Measurements from ENCODE around the gene EMILIN2.

DNA sequence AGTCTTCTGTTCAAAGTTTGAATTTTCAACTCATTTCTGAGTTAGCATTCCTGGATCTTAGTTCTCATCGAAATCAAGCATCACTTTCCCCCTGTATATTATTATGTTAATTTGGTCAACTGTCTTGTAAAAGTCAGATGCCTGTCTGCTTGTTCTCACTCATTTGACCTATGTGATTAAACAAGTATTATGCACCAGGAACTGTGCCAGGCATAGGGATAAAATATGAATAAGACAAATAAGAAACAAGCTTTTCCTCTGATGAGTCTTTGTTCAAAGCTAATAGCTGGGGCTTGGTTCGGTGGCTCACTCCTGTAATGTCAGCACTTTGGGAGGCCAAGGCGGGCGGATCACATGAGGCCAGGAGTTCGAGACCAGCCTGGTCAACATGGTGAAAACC is 19.7 kb upstream of the EMILIN2 start:
- TF ChIP-seq, protein P1, sequence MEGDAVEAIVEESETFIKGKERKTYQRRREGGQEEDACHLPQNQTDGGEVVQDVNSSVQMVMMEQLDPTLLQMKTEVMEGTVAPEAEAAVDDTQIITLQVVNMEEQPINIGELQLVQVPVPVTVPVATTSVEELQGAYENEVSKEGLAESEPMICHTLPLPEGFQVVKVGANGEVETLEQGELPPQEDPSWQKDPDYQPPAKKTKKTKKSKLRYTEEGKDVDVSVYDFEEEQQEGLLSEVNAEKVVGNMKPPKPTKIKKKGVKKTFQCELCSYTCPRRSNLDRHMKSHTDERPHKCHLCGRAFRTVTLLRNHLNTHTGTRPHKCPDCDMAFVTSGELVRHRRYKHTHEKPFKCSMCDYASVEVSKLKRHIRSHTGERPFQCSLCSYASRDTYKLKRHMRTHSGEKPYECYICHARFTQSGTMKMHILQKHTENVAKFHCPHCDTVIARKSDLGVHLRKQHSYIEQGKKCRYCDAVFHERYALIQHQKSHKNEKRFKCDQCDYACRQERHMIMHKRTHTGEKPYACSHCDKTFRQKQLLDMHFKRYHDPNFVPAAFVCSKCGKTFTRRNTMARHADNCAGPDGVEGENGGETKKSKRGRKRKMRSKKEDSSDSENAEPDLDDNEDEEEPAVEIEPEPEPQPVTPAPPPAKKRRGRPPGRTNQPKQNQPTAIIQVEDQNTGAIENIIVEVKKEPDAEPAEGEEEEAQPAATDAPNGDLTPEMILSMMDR (IDR thresholded peaks at IDR 0.05), result no peak
- TF ChIP-seq POLR2AphosphoS5 (IDR thresholded peaks at IDR 0.05), result no peak
- TF ChIP-seq POLR2A (IDR thresholded peaks at IDR 0.05; ENCODE audit: low read depth), result no peak
